K562 (cell line): Measurements from ENCODE around the gene GPR108. TPM values are rescaled to one million over a fixed set of nuclear protein-coding genes. Genes with fewer than 3 reads are reported as not detected.

Experiments used
- CHD1 ChIP-seq: fragments of 200-600 bp; sonication (generic); IDR thresholded peaks from one replicate; pipeline ENCODE4 v1.6.1; 2012; ENCODE audit warnings: mild to moderate bottlenecking, moderate library complexity, low read length, inconsistent platforms
- E2F8 ChIP-seq: fragments of 450-650 bp; IDR thresholded peaks from 2 replicates; pipeline ENCODE4 v1.7.1; 2018; ENCODE audit warnings: mild to moderate bottlenecking, low read depth; ENCODE audit not compliant: partially characterized antibody
- HCFC1 ChIP-seq: IDR thresholded peaks from 2 replicates; pipeline ENCODE4 v1.6.1; 2012; ENCODE audit warnings: low read depth, low read length, improper control_type of control experiment
- HINFP ChIP-seq: fragments of 450-650 bp; conservative IDR thresholded peaks from 2 replicates; pipeline ENCODE4 v1.6.1; 2016; ENCODE audit warnings: missing genetic modification characterization, low read depth, mild to moderate bottlenecking, control low read depth, missing compliant biosample characterization
- MXI1 ChIP-seq: IDR thresholded peaks from 2 replicates; pipeline ENCODE4 v1.6.1; 2011; ENCODE audit warnings: low read depth, mild to moderate bottlenecking, improper control_type of control experiment, low read length
- NCOA4 ChIP-seq: fragments of 450-650 bp; IDR thresholded peaks from 2 replicates; pipeline ENCODE4 v1.6.1; 2018; ENCODE audit warnings: mild to moderate bottlenecking; ENCODE audit not compliant: partially characterized antibody
- NFATC3 ChIP-seq: fragments of 450-650 bp; IDR thresholded peaks from 2 replicates; pipeline ENCODE4 v1.6.1; 2017; ENCODE audit warnings: mild to moderate bottlenecking
- POLR2B ChIP-seq: fragments of 450-650 bp; IDR thresholded peaks from 2 replicates; pipeline ENCODE4 v1.6.1; 2018; ENCODE audit warnings: low read depth; ENCODE audit not compliant: partially characterized antibody
- SFPQ ChIP-seq: fragments of 200-400 bp; formaldehyde crosslinking; IDR thresholded peaks from 2 replicates; pipeline ENCODE4 v1.6.1; 2017; ENCODE audit warnings: mild to moderate bottlenecking, low read depth, low read length, moderate library complexity
- SRSF7 ChIP-seq: fragments of 200-400 bp; formaldehyde crosslinking; optimal IDR thresholded peaks from 2 replicates; pipeline ENCODE3; 2017; ENCODE audit warnings: mild to moderate bottlenecking, low read depth, low read length
- ZFP1 ChIP-seq: fragments of 450-650 bp; formaldehyde crosslinking; IDR thresholded peaks from 2 replicates; pipeline ENCODE4 v1.4.0; 2020; ENCODE audit warnings: mild to moderate bottlenecking, mixed read lengths
- ZKSCAN3 ChIP-seq: fragments of 250-450 bp; sonication (Bioruptor Pico); IDR thresholded peaks from 2 replicates; pipeline ENCODE4 v1.4.0; 2020
- ZNF445 ChIP-seq: fragments of 250-450 bp; sonication (Bioruptor Pico); IDR thresholded peaks from 2 replicates; pipeline ENCODE4 v1.4.0; 2020; ENCODE audit warnings: low read depth, mild to moderate bottlenecking, moderate library complexity
- ZNF518B ChIP-seq: fragments of 250-450 bp; sonication (Bioruptor Pico); IDR thresholded peaks from 2 replicates; pipeline ENCODE4 v1.5.0; 2021; ENCODE audit warnings: mild to moderate bottlenecking, moderate library complexity
- ZNF707 ChIP-seq: fragments of 250-450 bp; sonication (Bioruptor Pico); conservative IDR thresholded peaks from 2 replicates; pipeline ENCODE4 v1.8.0; 2022; ENCODE audit warnings: inconsistent platforms, mild to moderate bottlenecking, moderate library complexity
- ZSCAN29 ChIP-seq: fragments of 450-650 bp; IDR thresholded peaks from 2 replicates; pipeline ENCODE4 v1.6.1; 2017
- polyA plus RNA-seq, 8 experiments: library from polyadenylated mRNA; depleted of rRNA in 4 of 8; stranded (reverse) in 5 of 8; unstranded in 3 of 8; fragments of >200 nt; fragmentation: Nextera tagmentation in 2 of 8; fragmentation: Illumina TruSeq in 1 of 8; extraction: Ambion mirVana in 2 of 8; extraction: Trizol in 1 of 8; gene quantifications; 2 replicates each; pipeline versions ENCODE4 v1.2.1 to v1.2.3, GENCODE V29; 2011 to 2014; ENCODE audit warnings: inconsistent platforms in 1 of 8, missing spikeins in 1 of 8
- total RNA-seq, 7 experiments: library from RNA; depleted of rRNA in 6 of 7; stranded (reverse); fragments of >200 nt in 6 of 7; fragmentation: Illumina TruSeq in 2 of 7; extraction: Trizol in 2 of 7; gene quantifications; 2 replicates each; pipeline versions ENCODE4 v1.2.1 to v1.2.3, GENCODE V29; 2011 to 2021; ENCODE audit warnings: low replicate concordance in 1 of 7

Gene GPR108
- total and polyA plus RNA-seq, 9 of the 15 experiments (the other 6 are each of a cell fraction or from before 2014, with no cell fraction given) = 2.4 to 33.2 (median 24.4) TPM

- no peak for TF ChIP-seq SFPQ
- TF ChIP-seq NCOA4 = no peak
- TF ChIP-seq MXI1 = no peak
- no peak for TF ChIP-seq ZNF518B
- no peak for TF ChIP-seq HCFC1
- TF ChIP-seq ZNF707 = no peak
- no peak for TF ChIP-seq ZNF445
- no peak for TF ChIP-seq CHD1
- no peak for TF ChIP-seq HINFP (tag)
- no peak for TF ChIP-seq SRSF7
- TF ChIP-seq ZFP1 (CRISPR knock-in tag) = no peak
- TF ChIP-seq NFATC3 = no peak
- no peak for TF ChIP-seq ZKSCAN3 (CRISPR knock-in tag)
- TF ChIP-seq E2F8 = no peak
- TF ChIP-seq POLR2B = peak; percentile 42
- TF ChIP-seq ZSCAN29 = no peak
Observed at GRCh38 chr19:6767357-6768235, 30.2 kb upstream of the GPR108 start, which contains the start of gene SH2D3A (continued).
